HG03342 (cell line): Measurements from ENCODE around the gene CRADD.
"Not testable (repeated sequence)": the region's sequence is repeated elsewhere in the genome, so short reads cannot be mapped to it uniquely, and the experiment has no call there.

Experiments
- ATAC-seq: cut with Tn5 transposase; IDR thresholded peaks from one replicate; pipeline ENCODE4 v1.9.1; 2021; ENCODE audit warnings: mild to moderate bottlenecking, moderate library complexity; ENCODE audit not compliant: unreplicated experiment

The CRADD gene

DNA sequence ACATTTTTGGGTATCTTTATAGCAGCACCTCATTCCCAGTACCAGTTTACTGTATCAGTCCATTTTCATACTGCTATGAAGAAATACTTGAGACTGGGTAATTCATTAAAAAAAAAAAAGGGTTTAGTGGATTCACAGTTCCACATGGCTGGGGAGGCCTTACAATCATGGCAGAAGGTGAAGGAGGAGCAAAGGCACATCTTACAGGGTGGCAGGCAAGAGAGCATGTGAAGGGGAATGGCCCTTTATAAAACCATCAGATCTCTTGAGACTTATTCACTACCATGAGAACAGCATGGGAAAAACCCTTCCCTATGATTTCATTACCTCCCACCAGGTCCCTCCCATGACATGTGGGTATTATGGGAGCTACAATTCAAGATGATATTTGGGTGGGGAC lies 77.7 kb downstream of the CRADD start:
- ATAC-seq = not testable (repeated sequence)

DNA sequence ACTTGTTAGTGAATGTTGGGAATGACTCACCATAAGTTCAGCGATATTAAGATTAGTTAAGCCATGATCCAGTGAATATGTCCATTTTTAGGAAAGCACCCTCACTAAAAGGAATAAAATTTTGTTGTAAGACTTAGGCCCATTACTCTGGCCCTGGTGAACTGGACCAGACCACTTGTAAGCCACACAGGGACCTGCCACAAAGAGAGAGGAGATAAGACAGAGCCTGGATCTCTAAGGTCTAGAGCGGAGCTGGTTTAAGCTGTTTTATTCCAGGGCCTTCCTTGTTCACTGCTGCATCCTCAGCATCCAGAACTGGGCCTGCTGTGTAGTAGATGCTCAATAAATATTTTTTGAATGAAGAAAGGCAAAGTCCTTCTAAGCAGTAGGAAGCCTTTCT lies 79.1 kb downstream of the CRADD start:
- ATAC-seq = no peak

DNA sequence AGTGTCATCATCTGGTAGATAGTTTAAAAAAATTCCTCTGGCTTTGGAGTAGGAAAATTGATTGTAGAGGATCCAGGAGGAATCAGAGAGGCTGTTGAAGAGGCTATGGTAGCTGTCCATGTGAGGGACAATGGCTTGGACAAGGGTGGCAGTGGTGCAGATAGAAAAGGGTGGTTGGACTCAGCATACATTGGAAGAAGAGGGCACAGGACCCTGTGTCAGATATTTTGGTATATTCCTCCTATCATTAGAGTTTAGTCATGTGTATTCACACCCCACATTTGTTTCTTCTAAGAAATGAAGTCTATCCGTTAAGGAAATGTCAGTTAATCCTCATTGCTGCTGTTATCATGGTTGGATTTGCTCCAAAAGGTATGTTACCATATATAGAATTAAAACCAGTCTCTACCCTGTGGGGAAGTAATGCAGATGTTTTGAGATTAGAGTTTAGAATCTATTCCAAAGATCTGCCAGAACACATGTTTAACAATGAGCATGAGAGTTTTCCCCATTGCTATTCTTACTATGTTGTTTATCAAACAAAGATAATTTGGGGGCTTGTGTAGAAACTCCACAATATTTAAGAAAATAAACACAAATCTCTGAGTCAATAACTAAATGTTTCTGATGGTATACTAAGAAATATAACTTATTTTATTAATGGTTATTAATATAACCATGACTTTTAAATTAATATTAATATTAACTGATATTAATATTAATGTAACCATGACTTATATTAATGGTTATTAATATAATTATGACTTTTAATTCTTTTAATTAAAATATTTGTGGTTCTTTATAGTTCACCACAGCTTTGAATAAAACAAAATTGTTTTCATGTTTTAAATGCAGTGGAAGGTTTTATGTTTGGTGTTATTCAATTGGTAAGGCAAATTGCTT lies 80.9 kb downstream of the CRADD start:
- ATAC-seq = no peak

DNA sequence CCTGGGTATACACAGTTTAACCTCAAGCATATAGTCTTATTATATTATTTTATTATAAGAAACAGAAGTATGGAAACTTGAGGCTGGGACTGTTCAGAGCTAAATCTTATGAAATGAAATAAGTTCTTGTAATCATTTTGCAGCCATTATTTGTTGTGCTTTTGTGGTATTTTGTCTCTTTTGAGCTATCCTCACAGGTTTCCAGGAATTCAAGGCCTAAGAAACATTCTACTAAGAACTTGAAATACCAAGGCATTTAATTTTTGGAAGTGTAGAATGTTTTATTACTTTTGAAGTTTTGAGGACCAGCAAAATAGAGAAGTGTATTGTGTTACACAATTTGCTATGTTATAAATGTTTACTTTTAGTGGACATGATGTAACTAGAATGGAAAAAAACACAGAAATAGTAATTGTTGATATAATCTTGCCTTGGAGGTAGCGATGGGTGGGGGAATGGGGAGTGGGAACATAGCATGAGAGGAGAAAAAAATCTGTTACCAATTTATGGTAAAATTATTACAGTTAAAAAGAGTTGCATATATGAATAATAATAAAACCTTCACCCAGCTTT lies 81.7 kb downstream of the CRADD start:
- ATAC-seq = no peak

DNA sequence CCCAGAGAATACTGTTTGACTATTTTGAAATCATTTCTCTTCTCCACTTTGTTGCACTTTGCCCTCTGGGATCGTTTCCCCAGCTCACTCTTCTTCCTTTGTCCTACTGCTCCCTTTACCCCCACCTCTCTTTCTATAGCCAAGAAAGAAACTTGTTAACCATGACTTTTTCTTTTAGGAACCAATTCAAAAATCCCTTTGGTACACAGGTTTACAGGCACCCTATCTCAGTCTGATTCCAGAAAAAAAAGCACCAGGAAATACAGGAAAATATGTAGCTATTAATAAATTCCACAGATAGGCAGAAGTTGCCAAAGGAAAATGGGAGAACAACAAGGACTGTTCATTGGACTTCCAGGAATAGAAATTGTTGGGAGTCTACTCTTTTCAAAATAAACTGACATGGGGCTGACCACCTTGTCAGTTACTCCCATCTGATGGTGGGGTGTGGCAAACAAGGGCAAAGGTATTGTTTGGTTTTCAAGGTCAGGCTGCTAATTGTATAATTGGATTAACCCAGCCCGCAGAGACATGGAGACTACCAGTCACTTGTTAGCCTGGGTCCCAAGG lies 82.4 kb downstream of the CRADD start:
- no peak for ATAC-seq

DNA sequence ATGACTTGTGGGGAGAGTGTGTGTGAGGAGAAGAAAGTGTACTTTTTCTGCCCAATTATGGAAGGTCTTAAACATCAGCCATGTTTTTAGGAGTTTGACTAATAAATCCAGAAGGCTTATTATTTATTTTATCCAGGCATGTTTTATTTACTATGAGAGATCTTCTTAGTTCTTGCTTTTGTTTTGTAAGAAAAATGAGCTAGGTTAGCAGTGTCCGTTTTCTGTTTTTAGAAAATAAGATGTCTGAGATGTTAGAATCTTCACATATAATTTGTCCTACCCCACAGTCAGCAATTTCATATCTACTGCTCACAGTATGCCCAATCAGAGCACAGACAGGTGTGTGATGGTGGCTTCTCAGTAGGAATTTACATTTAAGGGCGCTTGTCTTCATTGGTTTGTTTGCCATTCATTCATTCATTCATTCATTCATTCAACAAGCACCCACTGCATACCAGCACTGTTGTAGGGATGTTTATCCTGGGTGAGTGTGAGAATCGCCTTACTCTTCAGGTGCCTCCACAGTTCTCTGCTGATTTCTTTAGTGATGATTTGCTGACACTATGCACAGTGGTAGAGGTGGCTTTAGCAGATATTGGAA lies 83.2 kb downstream of the CRADD start:
- no peak for ATAC-seq

DNA sequence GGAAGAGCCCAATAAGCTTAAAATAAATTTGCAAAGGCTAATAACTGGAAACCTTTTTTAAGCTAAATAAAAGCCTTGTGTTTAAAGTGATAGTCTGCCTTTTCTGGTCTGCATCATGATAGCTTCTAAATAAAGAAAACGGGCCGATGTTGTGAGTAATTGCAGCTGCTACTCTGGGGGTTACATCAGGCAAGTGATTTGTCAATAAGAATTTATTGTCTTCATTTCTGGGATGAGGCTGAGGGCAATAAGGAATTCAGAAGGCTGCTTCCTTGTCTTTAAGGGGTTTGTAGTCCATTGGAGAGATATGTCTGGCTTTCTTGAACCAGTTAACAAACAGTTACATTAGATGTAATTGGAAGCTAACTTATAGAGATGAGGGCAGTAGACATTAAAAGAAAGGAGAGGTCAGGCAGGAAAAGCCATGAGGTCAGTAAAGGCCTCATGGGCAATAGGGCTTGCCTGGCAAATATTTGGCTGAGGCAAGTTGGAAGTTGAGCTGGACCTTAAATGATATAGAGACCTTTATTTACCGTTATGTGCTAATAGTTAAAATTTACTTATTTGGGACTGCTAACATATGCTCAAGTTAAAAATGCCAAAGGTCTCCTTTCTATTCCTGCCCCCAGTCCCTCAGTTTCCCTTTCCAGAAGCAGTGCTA lies 85.0 kb downstream of the CRADD start:
- ATAC-seq = no peak

DNA sequence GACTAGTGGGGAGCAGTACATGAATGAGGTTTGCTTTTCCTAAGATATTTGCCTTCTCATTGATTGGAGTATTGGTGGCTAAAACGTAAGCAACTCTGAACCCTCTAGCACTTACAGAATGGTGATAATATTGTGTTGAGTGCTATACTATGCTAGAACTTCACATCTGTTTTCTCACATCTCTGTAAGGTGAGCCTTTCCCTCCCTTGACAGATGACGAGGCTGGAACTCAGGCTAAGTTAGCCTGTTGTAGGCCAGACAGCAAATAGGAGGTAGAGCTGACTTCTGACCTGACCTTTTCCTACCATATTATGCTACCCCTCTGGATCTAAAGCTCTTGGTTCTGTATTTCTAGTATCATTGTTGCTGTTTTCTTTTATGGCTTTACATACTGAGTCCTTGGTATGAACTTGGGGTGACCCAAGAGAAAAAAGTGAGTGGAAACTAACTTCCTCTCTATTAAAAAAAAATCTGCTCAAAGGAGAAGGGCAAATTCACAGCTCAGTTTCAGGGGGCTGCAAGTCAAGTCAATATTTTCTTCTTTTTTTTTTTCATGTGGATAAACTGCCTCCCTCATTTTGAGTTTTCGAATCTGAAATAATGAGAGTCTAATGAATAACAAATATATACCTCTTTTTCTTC lies 85.9 kb downstream of the CRADD start:
- no peak for ATAC-seq

DNA sequence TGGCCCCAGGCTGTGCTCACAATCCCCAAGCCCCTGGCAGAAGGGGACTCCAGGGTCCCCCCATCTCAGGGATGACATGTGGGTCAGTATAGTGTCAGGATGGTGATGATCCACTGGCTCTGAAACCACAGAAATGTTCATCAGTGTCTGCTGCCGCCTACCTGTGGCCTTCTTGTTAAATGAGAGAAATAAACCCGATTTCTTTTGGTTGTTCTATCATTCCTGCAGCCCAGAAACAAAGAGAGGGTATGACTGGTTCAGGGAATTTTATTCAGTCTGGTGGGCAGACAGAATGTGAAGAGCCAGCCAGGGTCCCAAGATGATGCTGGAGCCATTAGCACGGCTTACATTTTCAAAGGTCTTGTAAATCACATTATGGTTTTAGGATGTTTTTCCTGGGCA lies 86.6 kb downstream of the CRADD start:
- no peak for ATAC-seq

DNA sequence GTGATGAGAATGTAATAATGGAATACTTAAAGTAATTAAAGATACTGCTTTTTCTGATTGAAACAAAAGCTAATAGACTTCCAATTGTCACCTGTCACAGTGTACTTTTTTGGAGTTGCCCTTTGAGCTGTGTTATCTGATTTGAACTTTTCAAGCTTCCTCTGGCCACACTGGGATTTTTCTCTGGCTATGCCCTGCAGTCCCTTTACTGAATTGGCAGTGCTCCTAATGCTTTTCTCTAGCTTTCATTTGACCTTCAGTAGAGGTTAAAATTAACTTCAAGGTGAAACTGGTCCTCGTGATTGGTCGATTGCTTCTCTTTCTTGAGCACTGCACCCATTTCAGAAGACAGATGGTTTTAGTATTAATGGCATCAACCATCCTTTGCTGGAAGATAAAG lies 89.2 kb downstream of the CRADD start:
- no peak for ATAC-seq

DNA sequence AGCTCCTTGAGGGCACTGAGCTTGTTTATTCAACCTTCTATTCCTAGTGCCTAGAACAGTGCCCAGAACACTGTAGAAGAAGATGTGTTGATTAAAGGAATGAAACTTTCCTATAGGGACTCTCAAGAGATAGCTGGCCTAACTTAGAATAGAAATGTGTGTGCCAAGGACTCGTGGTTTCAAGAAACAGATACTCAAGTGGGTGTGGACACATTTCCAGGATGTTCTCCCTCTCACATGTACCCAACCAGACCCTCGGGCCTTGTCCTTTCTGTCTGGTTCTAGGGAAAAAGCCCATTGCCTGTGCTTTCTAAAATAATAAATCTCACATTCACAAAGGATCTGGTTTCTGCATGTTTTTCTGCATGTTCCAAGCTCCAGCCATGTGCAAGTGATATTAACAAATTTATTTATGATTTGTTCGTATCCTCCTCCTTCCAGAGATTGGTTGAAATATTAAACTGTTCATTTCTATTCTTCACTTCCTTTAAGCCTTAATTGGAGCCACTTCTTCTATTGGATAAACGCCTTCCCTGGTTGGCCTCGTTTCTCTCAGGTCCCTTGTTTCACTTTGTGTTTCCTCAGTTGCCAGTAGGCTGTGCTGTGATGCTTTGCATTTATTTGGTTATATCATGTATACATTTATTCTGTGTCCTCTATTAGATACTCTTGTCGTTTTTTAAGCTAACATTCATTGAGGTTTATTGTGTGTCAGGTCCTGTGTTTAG lies 89.8 kb downstream of the CRADD start:
- no peak for ATAC-seq

DNA sequence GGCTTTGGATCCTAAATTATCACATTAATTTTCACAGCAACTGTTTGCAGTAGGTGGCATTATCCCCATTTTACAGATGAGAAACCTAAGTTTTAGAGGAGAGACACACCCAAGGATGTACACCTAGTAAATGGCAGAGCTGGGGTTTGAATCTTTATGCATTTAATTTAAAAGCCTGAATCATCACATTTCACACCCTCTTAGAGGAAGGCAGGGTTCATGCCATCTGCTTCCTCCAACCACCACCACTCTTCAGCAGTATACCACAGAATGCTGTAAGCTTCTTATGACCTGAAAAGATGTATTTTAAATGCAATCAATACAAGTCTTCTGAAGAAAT lies 90.3 kb downstream of the CRADD start:
- no peak for ATAC-seq

DNA sequence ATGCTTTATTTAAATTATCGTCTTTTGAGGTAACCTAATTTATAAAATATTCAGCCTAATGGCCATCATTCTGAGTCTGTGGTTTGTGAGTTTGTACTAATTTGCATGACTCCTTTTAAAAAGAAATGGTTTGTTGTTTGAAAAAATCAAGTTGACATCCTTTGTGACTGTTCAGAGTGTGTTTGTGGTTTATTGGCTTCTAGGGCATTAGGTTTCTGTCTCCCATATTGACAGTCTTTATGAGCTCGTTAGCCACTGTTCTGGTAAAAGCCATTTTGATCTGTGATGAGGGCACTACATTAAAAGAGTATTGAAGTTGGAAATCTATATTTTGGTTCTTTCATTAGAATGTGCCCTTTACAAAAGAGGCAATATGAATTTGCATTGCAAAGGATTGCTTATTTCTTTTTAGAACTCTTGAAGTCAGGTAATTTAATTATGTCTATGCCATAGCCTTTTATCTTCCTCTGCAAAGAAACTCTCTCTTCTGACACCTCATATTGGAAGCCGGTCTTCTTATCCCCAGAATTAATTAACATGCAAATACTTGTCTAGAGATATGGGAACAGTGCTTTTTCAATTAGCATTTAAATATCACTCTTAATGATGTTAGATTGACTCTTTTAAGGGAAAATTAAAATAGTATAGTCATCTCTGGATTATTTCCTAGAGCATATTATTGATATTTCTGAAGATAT lies 95.0 kb downstream of the CRADD start:
- no peak for ATAC-seq

DNA sequence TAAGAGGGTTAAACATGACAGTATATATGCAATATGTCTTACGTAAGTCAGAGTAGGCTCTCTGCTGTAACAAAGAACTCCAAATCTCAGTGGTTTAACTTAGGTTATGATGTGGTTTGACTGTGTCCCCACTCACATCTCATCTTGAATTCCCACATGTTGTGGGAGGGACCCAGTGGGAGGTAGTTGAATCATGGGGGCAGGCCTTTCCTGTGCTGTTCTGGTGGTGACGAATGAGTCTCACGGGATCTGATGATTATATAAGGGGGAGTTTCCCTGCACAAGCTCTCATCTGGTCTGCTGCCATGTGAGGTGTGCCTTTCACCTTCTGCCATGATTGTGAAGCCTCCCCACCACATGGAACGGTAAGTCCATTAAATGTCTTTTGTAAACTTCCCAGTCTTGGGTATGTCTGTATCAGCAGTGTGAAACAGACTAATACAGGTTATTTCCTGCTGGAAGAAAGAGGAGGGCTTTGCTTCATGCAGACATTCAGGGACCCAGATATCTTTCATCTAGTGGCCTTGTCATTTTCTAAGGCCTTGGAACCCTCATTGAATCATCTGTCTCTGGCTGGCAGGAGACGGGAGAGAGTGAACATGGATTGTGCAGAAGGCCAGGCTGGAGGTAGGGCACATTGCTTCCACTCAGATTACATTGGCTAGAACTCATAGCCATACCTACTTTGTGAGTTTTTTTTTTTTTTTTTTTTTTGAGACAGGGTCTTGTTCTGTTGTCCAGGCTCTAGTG lies 96.1 kb downstream of the CRADD start:
- ATAC-seq = no peak

DNA sequence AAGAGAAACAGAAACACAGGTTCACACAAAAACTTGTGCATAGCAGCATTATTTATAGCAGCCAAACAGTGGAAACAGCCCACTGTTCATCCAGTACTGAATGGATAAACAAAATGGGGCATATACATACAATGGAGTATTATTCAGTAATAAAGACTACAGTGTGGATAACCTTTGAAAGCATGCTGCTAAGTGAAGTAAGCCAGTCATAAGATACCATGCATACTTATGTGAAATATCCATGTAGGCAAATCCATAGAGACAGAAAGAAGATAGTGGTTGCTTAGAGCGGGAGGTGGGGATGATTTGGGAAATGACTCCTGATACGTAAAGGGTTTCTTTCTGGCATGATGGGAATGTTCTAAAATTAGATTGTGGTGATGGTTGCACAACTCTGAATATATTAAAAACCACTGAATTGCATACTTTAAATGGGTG lies 99.4 kb downstream of the CRADD start:
- ATAC-seq = no peak

DNA sequence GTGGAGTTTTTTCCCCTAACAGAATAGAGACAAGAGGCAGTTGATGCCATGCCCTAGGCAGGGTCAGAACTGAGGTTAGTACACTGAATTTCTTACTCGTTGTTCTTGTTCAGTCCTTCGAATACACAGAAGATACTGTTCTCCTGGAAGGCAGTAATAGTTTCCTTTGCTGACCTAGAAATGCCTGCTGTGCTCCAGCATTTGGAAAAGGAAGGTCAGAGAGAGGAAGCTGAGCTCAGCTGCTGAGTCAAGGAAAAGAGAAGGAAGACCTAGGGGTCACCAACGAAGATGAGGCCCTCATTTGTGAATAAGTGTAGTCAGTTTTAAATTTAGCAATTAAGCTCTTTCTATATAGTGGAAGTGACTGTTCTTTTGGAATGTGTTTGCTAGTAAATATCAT lies 100.1 kb downstream of the CRADD start:
- ATAC-seq = no peak

DNA sequence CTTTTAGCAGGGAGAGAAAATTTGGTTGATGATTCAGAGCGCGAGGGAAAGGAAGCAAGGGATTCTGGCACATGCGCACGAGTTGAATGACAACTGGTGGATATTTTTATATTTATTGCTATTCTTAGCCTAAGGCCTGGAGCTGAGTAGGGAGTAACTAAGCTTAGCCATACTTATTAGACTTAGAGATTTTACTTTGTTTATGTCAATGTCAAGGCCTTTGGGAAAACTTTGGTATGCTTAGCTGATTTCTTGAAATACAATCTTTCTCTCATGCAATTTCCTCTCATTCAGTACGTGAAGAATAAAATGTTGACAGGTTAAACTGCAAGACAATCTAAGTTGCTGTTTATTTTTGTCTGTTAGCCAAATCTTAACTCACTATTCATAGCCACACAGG lies 101.1 kb downstream of the CRADD start:
- no peak for ATAC-seq

DNA sequence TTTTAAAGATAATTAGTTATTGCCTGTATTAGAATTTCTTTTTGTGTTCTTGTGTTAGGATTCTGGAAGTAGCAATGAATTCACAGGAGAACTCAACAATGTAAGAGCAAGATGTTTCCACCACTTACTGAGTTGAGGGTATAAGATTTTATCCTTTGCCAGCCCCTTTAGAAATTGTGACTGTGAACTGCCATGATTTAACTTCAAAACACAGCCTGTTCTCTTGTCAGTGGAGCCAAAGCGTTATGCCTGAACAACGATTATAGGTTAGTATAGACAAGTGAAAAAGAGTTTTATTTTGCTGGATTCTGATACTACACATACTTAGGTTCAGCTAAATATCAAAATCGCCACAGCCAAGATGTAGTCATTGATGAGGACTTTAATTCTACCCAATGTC lies 101.6 kb downstream of the CRADD start:
- no peak for ATAC-seq

DNA sequence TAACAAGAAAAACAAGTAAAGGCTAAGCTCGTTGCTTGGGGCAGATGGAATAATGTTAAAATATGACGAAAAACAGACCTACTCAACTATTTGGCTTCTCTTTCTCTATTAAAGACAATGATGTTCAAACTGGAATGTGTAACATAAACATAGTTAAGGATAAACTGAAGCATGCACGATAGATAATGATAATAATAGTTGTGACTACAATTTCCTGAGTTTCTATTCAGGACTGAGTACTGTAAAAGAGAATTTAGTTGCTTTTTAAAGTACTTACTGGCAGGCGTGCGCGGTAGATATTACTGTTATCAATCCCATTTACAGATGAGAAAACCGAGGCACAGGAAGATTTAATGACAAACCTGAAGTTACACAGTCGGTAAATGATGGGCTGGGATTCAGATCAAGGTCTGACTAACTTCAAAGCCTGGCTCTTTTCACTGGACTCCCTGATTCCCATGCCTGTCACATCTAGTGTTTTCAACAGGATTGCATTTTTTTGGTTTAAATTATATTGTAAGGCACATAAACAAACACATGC lies 103.0 kb downstream of the CRADD start:
- ATAC-seq = no peak
